OCI-LY3 (cell line): Measurements from ENCODE around the gene LCE7A.

Source experiments
- H2AFZ ChIP-seq: fragments of 200-600, 300-600 bp; shearing (Covaris generic); 2 replicates; pipeline ENCODE4 v1.6.0; 2014; ENCODE audit warnings: antibody characterized with exemption, low read depth, low read length
- H3K27ac ChIP-seq: fragments of 200-600, 300-600 bp; sonication (generic); 2 replicates; pipeline ENCODE4 v1.5.1; 2014; ENCODE audit warnings: mild to moderate bottlenecking, low read length, moderate library complexity, mixed read lengths
- H3K27me3 ChIP-seq: fragments of 200-600, 300-600 bp; sonication (generic); 2 replicates; pipeline ENCODE4 v1.6.1; 2014; ENCODE audit warnings: low read depth, low read length, mixed read lengths
- H3K36me3 ChIP-seq: fragments of 200-600, 300-600 bp; sonication (generic); replicated peaks from 2 replicates; pipeline ENCODE3; 2014; ENCODE audit warnings: low read depth, low read length, mixed read lengths
- H3K4me1 ChIP-seq: fragments of 300-600, 200-600 bp; sonication (generic); 2 replicates; pipeline ENCODE4 v1.6.1; 2014; ENCODE audit warnings: low read length, mixed read lengths
- H3K4me2 ChIP-seq: fragments of 200-600, 300-600 bp; sonication (generic); 2 replicates; pipeline ENCODE4 v1.6.1; 2014; ENCODE audit warnings: low read length, mixed read lengths
- H3K4me3 ChIP-seq: fragments of 300-600, 200-600 bp; sonication (generic); 2 replicates; pipeline ENCODE4 v1.5.1; 2014; ENCODE audit warnings: antibody characterized with exemption, mild to moderate bottlenecking, low read length, moderate library complexity
- H3K79me2 ChIP-seq: fragments of 300-600, 200-600 bp; shearing (Covaris generic); 2 replicates; pipeline ENCODE4 v1.6.1; 2014; ENCODE audit warnings: mild to moderate bottlenecking, low read length, mixed read lengths
- H3K9ac ChIP-seq: fragments of 300-600, 200-600 bp; shearing (Covaris generic); 2 replicates; pipeline ENCODE4 v1.6.0; 2014; ENCODE audit warnings: mild to moderate bottlenecking, low read length, moderate library complexity
- H3K9me3 ChIP-seq: fragments of 200-600, 300-600 bp; shearing (Covaris generic); 2 replicates; pipeline ENCODE4 v1.6.1; 2014; ENCODE audit warnings: low read length, mixed read lengths; ENCODE audit not compliant: insufficient read depth
- H4K20me1 ChIP-seq: fragments of 200-600, 300-600 bp; sonication (generic); 2 replicates; pipeline ENCODE4 v1.6.1; 2016; ENCODE audit warnings: low read length, mixed read lengths; ENCODE audit not compliant: insufficient read depth
- EZH2phosphoT487 ChIP-seq: fragments of 200-600 bp; shearing (Covaris generic); IDR thresholded peaks from 2 replicates; pipeline ENCODE4 v1.6.1; 2018; ENCODE audit warnings: antibody characterized with exemption, mixed run types, low read depth
- TF ChIP-seq, protein P1 (sequence below): fragments of 200-600, 300-600 bp; sonication (generic); IDR thresholded peaks from 2 replicates; pipeline ENCODE4 v1.5.1; 2014; ENCODE audit warnings: antibody characterized with exemption, low read length, low read depth

Gene LCE7A

DNA sequence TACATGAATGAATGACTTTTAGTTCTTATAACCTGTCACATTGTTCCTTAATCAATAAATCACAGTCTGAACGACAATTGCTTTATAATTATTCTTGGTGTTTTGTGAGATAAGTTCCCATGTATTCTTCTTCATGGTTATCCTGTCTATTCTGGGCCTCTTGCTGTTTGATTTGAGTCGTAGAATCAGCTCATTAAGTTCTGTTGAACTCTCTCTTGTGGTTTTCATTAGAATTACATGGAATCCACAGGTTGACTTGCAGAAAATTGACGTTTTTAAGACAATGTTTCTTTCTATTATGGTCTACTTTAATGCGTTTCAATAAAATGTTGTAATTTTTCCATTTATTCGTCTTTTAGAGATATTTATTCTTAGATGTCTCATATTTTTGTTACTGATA, 36.5 kb upstream of the LCE7A start:
- no peaks in the 10 kb centered on the region for H3K36me3 ChIP-seq
- no peak overlapping the region for H3K27ac ChIP-seq
- TF ChIP-seq EZH2phosphoT487, result no peak
- TF ChIP-seq, protein P1, sequence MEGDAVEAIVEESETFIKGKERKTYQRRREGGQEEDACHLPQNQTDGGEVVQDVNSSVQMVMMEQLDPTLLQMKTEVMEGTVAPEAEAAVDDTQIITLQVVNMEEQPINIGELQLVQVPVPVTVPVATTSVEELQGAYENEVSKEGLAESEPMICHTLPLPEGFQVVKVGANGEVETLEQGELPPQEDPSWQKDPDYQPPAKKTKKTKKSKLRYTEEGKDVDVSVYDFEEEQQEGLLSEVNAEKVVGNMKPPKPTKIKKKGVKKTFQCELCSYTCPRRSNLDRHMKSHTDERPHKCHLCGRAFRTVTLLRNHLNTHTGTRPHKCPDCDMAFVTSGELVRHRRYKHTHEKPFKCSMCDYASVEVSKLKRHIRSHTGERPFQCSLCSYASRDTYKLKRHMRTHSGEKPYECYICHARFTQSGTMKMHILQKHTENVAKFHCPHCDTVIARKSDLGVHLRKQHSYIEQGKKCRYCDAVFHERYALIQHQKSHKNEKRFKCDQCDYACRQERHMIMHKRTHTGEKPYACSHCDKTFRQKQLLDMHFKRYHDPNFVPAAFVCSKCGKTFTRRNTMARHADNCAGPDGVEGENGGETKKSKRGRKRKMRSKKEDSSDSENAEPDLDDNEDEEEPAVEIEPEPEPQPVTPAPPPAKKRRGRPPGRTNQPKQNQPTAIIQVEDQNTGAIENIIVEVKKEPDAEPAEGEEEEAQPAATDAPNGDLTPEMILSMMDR, result no peak
- H3K9me3 ChIP-seq, result no peaks in the 10 kb centered on the region
- no peak overlapping the region for H3K4me3 ChIP-seq
- H3K9ac ChIP-seq, result no peak overlapping the region
- peaks cover 7% of the 10 kb centered on the region for H3K4me1 ChIP-seq
- peaks cover 51% of the 10 kb centered on the region for H3K27me3 ChIP-seq
- no peak overlapping the region for H3K4me2 ChIP-seq
- no peaks in the 10 kb centered on the region for H4K20me1 ChIP-seq
- H2AFZ ChIP-seq, result no peak overlapping the region
- no peaks in the 10 kb centered on the region for H3K79me2 ChIP-seq

GRCh38 chr1:152824964-152825363, 34.8 kb upstream of the LCE7A start:
- H3K27me3 ChIP-seq, result peaks cover 55% of the 10 kb centered on the region
- no peak overlapping the region for H3K4me2 ChIP-seq
- no peaks in the 10 kb centered on the region for H4K20me1 ChIP-seq
- H3K9me3 ChIP-seq, result no peaks in the 10 kb centered on the region
- H3K36me3 ChIP-seq, result no peaks in the 10 kb centered on the region
- H2AFZ ChIP-seq, result no peak overlapping the region
- H3K4me1 ChIP-seq, result peaks cover 7% of the 10 kb centered on the region
- no peak overlapping the region for H3K9ac ChIP-seq
- TF ChIP-seq, protein P1, result no peak
- no peak for TF ChIP-seq EZH2phosphoT487
- H3K79me2 ChIP-seq, result no peaks in the 10 kb centered on the region
- H3K27ac ChIP-seq, result no peak overlapping the region
- H3K4me3 ChIP-seq, result no peak overlapping the region

- no peak within 1 kb of the TSS for H3K4me3 ChIP-seq
- H3K9ac ChIP-seq, result no peak within 1 kb of the TSS
- no peaks in the 10 kb centered on the region for H3K4me1 ChIP-seq
- no peaks in the 10 kb centered on the region for H4K20me1 ChIP-seq
- H3K79me2 ChIP-seq, result no peaks in the 10 kb centered on the region
- no peak within 1 kb of the TSS for H3K27ac ChIP-seq
- peaks cover 55% of the 10 kb centered on the region for H3K27me3 ChIP-seq
- no peaks in the 10 kb centered on the region for H3K36me3 ChIP-seq
- no peak within 1 kb of the TSS for H2AFZ ChIP-seq
- TF ChIP-seq, protein P1, result no peak
- no peak for TF ChIP-seq EZH2phosphoT487
- no peaks in the 10 kb centered on the region for H3K9me3 ChIP-seq
- H3K4me2 ChIP-seq, result no peak within 1 kb of the TSS
Observed at GRCh38 chr1:152827173-152827572, 32.6 kb upstream of the LCE7A start, which contains the start of gene LCE1A. TSS of gene LCE1A (plus strand) at chr1:152827473. CDS start at chr1:152827473, 0 bp downstream.

DNA sequence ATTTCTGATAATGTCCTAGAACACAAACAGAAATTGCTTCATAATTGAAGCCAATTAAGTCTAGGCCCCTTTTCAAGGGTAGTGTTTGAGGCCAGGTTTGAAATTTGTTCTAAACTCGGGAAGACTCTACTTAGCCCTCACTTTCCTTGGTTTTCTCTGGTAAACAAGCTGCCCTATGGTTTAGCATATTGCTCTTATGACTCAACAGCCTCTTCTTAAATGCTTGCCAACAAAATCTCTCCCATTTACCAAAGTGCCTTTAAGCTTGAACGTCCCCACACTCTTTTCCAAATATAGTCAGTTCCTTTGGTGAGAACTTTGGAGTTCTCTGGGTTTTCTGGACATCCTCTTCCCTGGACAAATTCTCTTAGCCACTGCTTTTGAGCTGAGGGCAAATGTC, 22.9 kb upstream of the LCE7A start:
- H3K27me3 ChIP-seq, result peaks cover 15% of the 10 kb centered on the region
- H3K9ac ChIP-seq, result no peak overlapping the region
- H3K27ac ChIP-seq, result no peak overlapping the region
- H3K36me3 ChIP-seq, result no peaks in the 10 kb centered on the region
- no peaks in the 10 kb centered on the region for H3K4me1 ChIP-seq
- H3K79me2 ChIP-seq, result no peaks in the 10 kb centered on the region
- no peaks in the 10 kb centered on the region for H4K20me1 ChIP-seq
- H2AFZ ChIP-seq, result no peak overlapping the region
- TF ChIP-seq EZH2phosphoT487, result no peak
- TF ChIP-seq, protein P1, result no peak
- H3K4me2 ChIP-seq, result no peak overlapping the region
- no peaks in the 10 kb centered on the region for H3K9me3 ChIP-seq
- H3K4me3 ChIP-seq, result no peak overlapping the region
